Mesenchymal stem cell (in vitro differentiated cells and primary cell): ENCODE measurements around the gene ALOX12B.
A peak's percentile ranks its signal among the peaks of the same experiment; 100 is the strongest.

Source experiments
- DNase-seq: peaks from one replicate; pipeline ENCODE4 v3.0.0-alpha.2; 2013
- H2AFZ ChIP-seq: one replicate; pipeline ENCODE4 v1.6.1; 2013; ENCODE audit warnings: low read depth, mild to moderate bottlenecking, control low read depth, inconsistent platforms, low read length, moderate library complexity
- H2AK5ac ChIP-seq: 2 replicates; pipeline ENCODE4 v1.6.1; 2013; ENCODE audit warnings: low read length, moderate library complexity, mild to moderate bottlenecking, inconsistent platforms; ENCODE audit not compliant: severe bottlenecking
- H2BK120ac ChIP-seq: one replicate; pipeline ENCODE4 v1.6.1; 2013; ENCODE audit warnings: low read depth, mild to moderate bottlenecking, inconsistent platforms, low read length, moderate library complexity
- H2BK12ac ChIP-seq, 2 experiments: one replicate each; pipeline ENCODE4 v1.6.1; 2013; ENCODE audit warnings: inconsistent platforms in 2 of 2, low read length in 2 of 2, mild to moderate bottlenecking in 2 of 2, moderate library complexity in 2 of 2, control low read depth in 1 of 2
- H2BK15ac ChIP-seq: one replicate; pipeline ENCODE4 v1.6.1; 2013; ENCODE audit warnings: mild to moderate bottlenecking, low read depth, inconsistent platforms; ENCODE audit not compliant: poor library complexity, severe bottlenecking
- H2BK5ac ChIP-seq: 2 replicates; pipeline ENCODE4 v1.6.1; 2013; ENCODE audit warnings: low read depth, mild to moderate bottlenecking, low read length, control low read depth, inconsistent platforms; ENCODE audit not compliant: poor library complexity, severe bottlenecking
- H3K14ac ChIP-seq, 2 experiments: one replicate each; pipeline ENCODE4 v1.6.1; 2013; ENCODE audit warnings: inconsistent platforms in 2 of 2, low read length in 2 of 2, control low read depth in 1 of 2, mild to moderate bottlenecking in 1 of 2, moderate library complexity in 1 of 2
- H3K18ac ChIP-seq, 2 experiments: one replicate each; pipeline ENCODE4 v1.6.1; 2013; ENCODE audit warnings: inconsistent platforms in 2 of 2, low read length in 2 of 2, control low read depth in 1 of 2, low read depth in 1 of 2, mild to moderate bottlenecking in 1 of 2
- H3K23ac ChIP-seq, 2 experiments: one replicate each; pipeline ENCODE4 v1.6.1; 2013; ENCODE audit warnings: inconsistent platforms in 2 of 2, low read length in 2 of 2, mild to moderate bottlenecking in 2 of 2, moderate library complexity in 2 of 2, control low read depth in 1 of 2
- H3K27ac ChIP-seq: 2 replicates; pipeline ENCODE4 v1.5.1; 2013; ENCODE audit warnings: mild to moderate bottlenecking, moderate library complexity, low read length, control low read depth, inconsistent platforms; ENCODE audit not compliant: poor library complexity, severe bottlenecking
- H3K27me3 ChIP-seq, 2 experiments: 2 replicates each; pipeline versions ENCODE4 v1.6.1 to v1.7.0; 2013; ENCODE audit warnings: low read length in 2 of 2, mild to moderate bottlenecking in 2 of 2, moderate library complexity in 2 of 2, control low read depth in 1 of 2, inconsistent platforms in 1 of 2; ENCODE audit not compliant: control insufficient read depth in 1 of 2, insufficient read depth in 1 of 2
- H3K36me3 ChIP-seq, 2 experiments: 2 replicates each; pipeline versions ENCODE4 v1.6.1 to v1.7.0; 2013; ENCODE audit warnings: low read length in 2 of 2, control low read depth in 1 of 2, inconsistent platforms in 1 of 2, low read depth in 1 of 2, mild to moderate bottlenecking in 1 of 2; ENCODE audit not compliant: insufficient read depth in 2 of 2, control insufficient read depth in 1 of 2
- H3K4ac ChIP-seq, 2 experiments: one replicate each; pipeline ENCODE4 v1.6.1; 2013; ENCODE audit warnings: inconsistent platforms in 2 of 2, low read length in 2 of 2, mild to moderate bottlenecking in 2 of 2, moderate library complexity in 2 of 2, control low read depth in 1 of 2, low read depth in 1 of 2
- H3K4me1 ChIP-seq: 2 replicates; pipeline ENCODE4 v1.6.1; 2013; ENCODE audit warnings: low read depth, low read length, control low read depth; ENCODE audit not compliant: control insufficient read depth, insufficient read depth
- H3K4me2 ChIP-seq: 2 replicates; pipeline ENCODE4 v1.6.1; 2013; ENCODE audit warnings: low read length, mild to moderate bottlenecking, inconsistent platforms; ENCODE audit not compliant: poor library complexity, severe bottlenecking
- H3K4me3 ChIP-seq, 2 experiments: 2 replicates each; pipeline versions ENCODE4 v1.5.1 to v1.7.0; 2013; ENCODE audit warnings: low read length in 2 of 2, mild to moderate bottlenecking in 2 of 2, control low read depth in 1 of 2, low read depth in 1 of 2; ENCODE audit not compliant: insufficient read depth in 1 of 2
- H3K79me1 ChIP-seq: replicated peaks from 2 replicates; pipeline ENCODE4 v1.6.1; 2013; ENCODE audit warnings: mild to moderate bottlenecking, control low read depth, low read length, inconsistent platforms; ENCODE audit not compliant: poor library complexity, severe bottlenecking
- H3K9ac ChIP-seq: 2 replicates; pipeline ENCODE4 v1.7.0; 2013; ENCODE audit warnings: mild to moderate bottlenecking, low read length, moderate library complexity
- H3K9me3 ChIP-seq: 2 replicates; pipeline ENCODE4 v1.7.0; 2013; ENCODE audit warnings: mild to moderate bottlenecking, low read length; ENCODE audit not compliant: control insufficient read depth
- H4K8ac ChIP-seq: one replicate; pipeline ENCODE4 v1.6.1; 2013; ENCODE audit warnings: inconsistent platforms, mild to moderate bottlenecking, low read length, moderate library complexity
- H4K91ac ChIP-seq: one replicate; pipeline ENCODE4 v1.6.1; 2013; ENCODE audit warnings: mild to moderate bottlenecking, low read length, inconsistent platforms
- WGBS: methylation state at CpG from one replicate; pipeline ENCODE4 v1.1.7; 2013; ENCODE audit warnings: mixed read lengths; 5-methylcytosine and 5-hydroxymethylcytosine counted together

ALOX12B gene

GRCh38 chr17:8074554-8074953 is 13.0 kb downstream of the ALOX12B start:
- Histone ChIP-seq H3K9me3 (no peaks in the 10 kb centered on the region), H3K27ac (no peak overlapping the region), H3K4me1 (peaks cover 14% of the 10 kb centered on the region), H3K4me3 (no peak overlapping the region), H3K9ac (no peak overlapping the region), H2BK5ac (no peak overlapping the region), H3K18ac (no peak overlapping the region), H3K14ac (no peak overlapping the region), H4K91ac (no peak overlapping the region), H2AK5ac (no peak overlapping the region), H2AFZ (no peak overlapping the region), H3K36me3 (no peaks in the 10 kb centered on the region), H4K8ac (no peak overlapping the region), H2BK12ac (no peak overlapping the region), H2BK15ac (no peak overlapping the region), H2BK120ac (no peak overlapping the region), H3K4ac (no peak overlapping the region), H3K23ac (no peak overlapping the region), H3K79me1 (no peaks in the 10 kb centered on the region), H3K27me3 (peaks cover 86 to 90% of the 10 kb centered on the region in 2 experiments), H3K4me2 (no peak overlapping the region)
- WGBS = 69% methylated on average over 7 of the region's 7 CpGs
- DNase-seq = no peak

- H3K27ac ChIP-seq = no peak overlapping the region
- no peak overlapping the region for H3K4ac ChIP-seq
- H3K9me3 ChIP-seq = no peaks in the 10 kb centered on the region
- H2BK5ac ChIP-seq = no peak overlapping the region
- no peak overlapping the region for H2AFZ ChIP-seq
- WGBS = 10% methylated on average over 28 of the region's 28 CpGs
- H2AK5ac ChIP-seq = no peak overlapping the region
- no peak overlapping the region for H3K4me2 ChIP-seq
- no peak overlapping the region for H3K18ac ChIP-seq
- no peak overlapping the region for H3K23ac ChIP-seq
- no peaks in the 10 kb centered on the region for H3K79me1 ChIP-seq
- H2BK15ac ChIP-seq = no peak overlapping the region
- no peak overlapping the region for H3K9ac ChIP-seq
- no peak overlapping the region for H2BK12ac ChIP-seq
- no peak overlapping the region for H3K4me3 ChIP-seq
- H2BK120ac ChIP-seq = no peak overlapping the region
- no peak overlapping the region for H4K91ac ChIP-seq
- peaks cover 10% of the 10 kb centered on the region for H3K4me1 ChIP-seq
- no peaks in the 10 kb centered on the region for H3K36me3 ChIP-seq
- peaks cover 86 to 88% of the 10 kb centered on the region in 2 experiments for H3K27me3 ChIP-seq
- no peak overlapping the region for H4K8ac ChIP-seq
- H3K14ac ChIP-seq = no peak overlapping the region
- peak; percentile 62 for DNase-seq
Observed at GRCh38 chr17:8073627-8074484, 13.7 kb downstream of the ALOX12B start.

GRCh38 chr17:8072729-8073461 is 14.6 kb downstream of the ALOX12B start:
- 10% methylated on average over 27 of the region's 40 CpGs for WGBS
- Histone ChIP-seq H4K8ac (no peak overlapping the region), H2BK5ac (no peak overlapping the region), H3K27me3 (peaks cover 87 to 88% of the 10 kb centered on the region in 2 experiments), H3K4ac (no peak overlapping the region), H3K36me3 (no peaks in the 10 kb centered on the region), H3K18ac (no peak overlapping the region), H3K9me3 (no peaks in the 10 kb centered on the region), H3K9ac (no peak overlapping the region), H3K4me3 (peak overlapping the region in 1 of 2 experiments; percentile 33), H3K23ac (peak overlapping the region in 1 of 2 experiments; percentile 3), H2BK15ac (no peak overlapping the region), H3K14ac (no peak overlapping the region), H3K4me1 (peaks cover 10% of the 10 kb centered on the region), H3K79me1 (no peaks in the 10 kb centered on the region), H4K91ac (no peak overlapping the region), H3K4me2 (no peak overlapping the region), H2AK5ac (no peak overlapping the region), H2AFZ (no peak overlapping the region), H2BK12ac (no peak overlapping the region), H2BK120ac (no peak overlapping the region), H3K27ac (no peak overlapping the region)
- peak; percentile 22 for DNase-seq

- peaks cover 10% of the 10 kb centered on the region for H3K4me1 ChIP-seq
- DNase-seq = no peak
- no peak overlapping the region for H4K91ac ChIP-seq
- H2BK5ac ChIP-seq = no peak overlapping the region
- no peak overlapping the region for H2AFZ ChIP-seq
- no peak overlapping the region for H3K9ac ChIP-seq
- no peak overlapping the region for H2BK120ac ChIP-seq
- H2AK5ac ChIP-seq = no peak overlapping the region
- H3K4ac ChIP-seq = no peak overlapping the region
- no peak overlapping the region for H3K18ac ChIP-seq
- H3K4me3 ChIP-seq = no peak overlapping the region
- no peak overlapping the region for H3K4me2 ChIP-seq
- no peaks in the 10 kb centered on the region for H3K36me3 ChIP-seq
- H3K27ac ChIP-seq = no peak overlapping the region
- H3K27me3 ChIP-seq = peaks cover 87 to 89% of the 10 kb centered on the region in 2 experiments
- no peaks in the 10 kb centered on the region for H3K79me1 ChIP-seq
- no peak overlapping the region for H4K8ac ChIP-seq
- H2BK15ac ChIP-seq = no peak overlapping the region
- WGBS = 4% methylated on average over 26 of the region's 28 CpGs
- H3K23ac ChIP-seq = no peak overlapping the region
- no peak overlapping the region for H3K14ac ChIP-seq
- no peaks in the 10 kb centered on the region for H3K9me3 ChIP-seq
- H2BK12ac ChIP-seq = no peak overlapping the region
Observed at GRCh38 chr17:8072341-8072728, 15.2 kb downstream of the ALOX12B start.
